Measurements from ENCODE around the gene KCTD7.
"Not testable (repeated sequence)": the region's sequence is repeated elsewhere in the genome, so short reads cannot be mapped to it uniquely, and the experiment has no call there.

KCTD7 gene

GRCh38 chr7:66654275-66655112 is 25.8 kb downstream of the KCTD7 start:
- no peaks in the 10 kb centered on the region for H3K27me3 ChIP-seq (ENCODE audit: insufficient read depth, insufficient read length)
- peaks cover 15% of the 10 kb centered on the region for H3K36me3 ChIP-seq (ENCODE audit: insufficient read depth, insufficient read length, low read length)
- peak overlapping the region; percentile 95 for H3K4me3 ChIP-seq (ENCODE audit: insufficient read length, low read depth)
- TF ChIP-seq YY1 (IDR thresholded peaks at IDR 0.05; ENCODE audit: insufficient read depth, insufficient read length): no peak
- TF ChIP-seq SUZ12 (IDR thresholded peaks at IDR 0.05; ENCODE audit: extremely low read depth, insufficient read depth, insufficient read length): no peak
- no peak for TF ChIP-seq ZNF274 (IDR thresholded peaks at IDR 0.05; ENCODE audit: low read depth, low read length)
- no peaks in the 10 kb centered on the region for H3K9me3 ChIP-seq (ENCODE audit: insufficient read depth, low read length)
- peak; percentile 99 for DNase-seq (ENCODE audit: low read depth, low spot score)
- H3K4me1 ChIP-seq (ENCODE audit: insufficient read depth, insufficient read length): no peaks in the 10 kb centered on the region
- peak overlapping the region; percentile 90 for H3K9ac ChIP-seq (ENCODE audit: insufficient read length, low read depth)

GRCh38 chr7:66655113-66655806 is 26.6 kb downstream of the KCTD7 start:
- DNase-seq (ENCODE audit: low read depth, low spot score): peak; percentile 28
- not testable (repeated sequence) for H3K27me3 ChIP-seq (ENCODE audit: insufficient read depth, insufficient read length); H3K9me3 ChIP-seq (ENCODE audit: insufficient read depth, low read length); H3K4me1 ChIP-seq (ENCODE audit: insufficient read depth, insufficient read length)
- Histone ChIP-seq H3K4me3 (ENCODE audit: insufficient read length, low read depth) (peak overlapping the region; percentile 95), H3K9ac (ENCODE audit: insufficient read length, low read depth) (peak overlapping the region; percentile 90), H3K36me3 (ENCODE audit: insufficient read depth, insufficient read length, low read length) (peaks cover 15% of the 10 kb centered on the region)

GRCh38 chr7:66655826-66656485 is 27.3 kb downstream of the KCTD7 start:
- not testable (repeated sequence) for H3K4me3 ChIP-seq (ENCODE audit: insufficient read length, low read depth); H3K4me1 ChIP-seq (ENCODE audit: insufficient read depth, insufficient read length); H3K9me3 ChIP-seq (ENCODE audit: insufficient read depth, low read length); DNase-seq (ENCODE audit: low read depth, low spot score); H3K9ac ChIP-seq (ENCODE audit: insufficient read length, low read depth); H3K27me3 ChIP-seq (ENCODE audit: insufficient read depth, insufficient read length)
- H3K36me3 ChIP-seq (ENCODE audit: insufficient read depth, insufficient read length, low read length): peaks cover 17% of the 10 kb centered on the region

GRCh38 chr7:66657798-66658197 is 29.1 kb downstream of the KCTD7 start:
- no peak for TF ChIP-seq ZNF274 (IDR thresholded peaks at IDR 0.05; ENCODE audit: low read depth, low read length)
- TF ChIP-seq YY1 (IDR thresholded peaks at IDR 0.05; ENCODE audit: insufficient read depth, insufficient read length): no peak
- TF ChIP-seq SUZ12 (IDR thresholded peaks at IDR 0.05; ENCODE audit: extremely low read depth, insufficient read depth, insufficient read length): no peak
- H3K9ac ChIP-seq (ENCODE audit: insufficient read length, low read depth): no peak overlapping the region
- H3K4me3 ChIP-seq (ENCODE audit: insufficient read length, low read depth): no peak overlapping the region
- DNase-seq (ENCODE audit: low read depth, low spot score): no peak
- no peaks in the 10 kb centered on the region for H3K9me3 ChIP-seq (ENCODE audit: insufficient read depth, low read length)
- no peaks in the 10 kb centered on the region for H3K4me1 ChIP-seq (ENCODE audit: insufficient read depth, insufficient read length)
- H3K36me3 ChIP-seq (ENCODE audit: insufficient read depth, insufficient read length, low read length): peaks cover 24% of the 10 kb centered on the region
- no peaks in the 10 kb centered on the region for H3K27me3 ChIP-seq (ENCODE audit: insufficient read depth, insufficient read length)

- no peaks in the 10 kb centered on the region for H3K9me3 ChIP-seq (ENCODE audit: insufficient read depth, low read length)
- DNase-seq (ENCODE audit: low read depth, low spot score): no peak
- peaks cover 36% of the 10 kb centered on the region for H3K36me3 ChIP-seq (ENCODE audit: insufficient read depth, insufficient read length, low read length)
- H3K27me3 ChIP-seq (ENCODE audit: insufficient read depth, insufficient read length): no peaks in the 10 kb centered on the region
- no peak overlapping the region for H3K9ac ChIP-seq (ENCODE audit: insufficient read length, low read depth)
- H3K4me3 ChIP-seq (ENCODE audit: insufficient read length, low read depth): no peak overlapping the region
- no peak for TF ChIP-seq SUZ12 (IDR thresholded peaks at IDR 0.05; ENCODE audit: extremely low read depth, insufficient read depth, insufficient read length)
- TF ChIP-seq YY1 (IDR thresholded peaks at IDR 0.05; ENCODE audit: insufficient read depth, insufficient read length): no peak
- TF ChIP-seq ZNF274 (IDR thresholded peaks at IDR 0.05; ENCODE audit: low read depth, low read length): no peak
- H3K4me1 ChIP-seq (ENCODE audit: insufficient read depth, insufficient read length): peaks cover 11% of the 10 kb centered on the region
Observed at GRCh38 chr7:66662646-66663264, 34.1 kb downstream of the KCTD7 start.

- Histone ChIP-seq H3K4me3 (ENCODE audit: insufficient read length, low read depth) (no peak overlapping the region), H3K36me3 (ENCODE audit: insufficient read depth, insufficient read length, low read length) (peaks cover 49% of the 10 kb centered on the region), H3K9ac (ENCODE audit: insufficient read length, low read depth) (peak overlapping the region; percentile 2), H3K9me3 (ENCODE audit: insufficient read depth, low read length) (no peaks in the 10 kb centered on the region), H3K4me1 (ENCODE audit: insufficient read depth, insufficient read length) (peaks cover 11% of the 10 kb centered on the region), H3K27me3 (ENCODE audit: insufficient read depth, insufficient read length) (no peaks in the 10 kb centered on the region)
- no peak for DNase-seq (ENCODE audit: low read depth, low spot score)
- no peak for TF ChIP-seq SUZ12 (IDR thresholded peaks at IDR 0.05; ENCODE audit: extremely low read depth, insufficient read depth, insufficient read length)
- no peak for TF ChIP-seq ZNF274 (IDR thresholded peaks at IDR 0.05; ENCODE audit: low read depth, low read length)
- TF ChIP-seq YY1 (IDR thresholded peaks at IDR 0.05; ENCODE audit: insufficient read depth, insufficient read length): no peak
Observed at GRCh38 chr7:66664590-66665293, 36.1 kb downstream of the KCTD7 start.

Data from NT2/D1 (cell line).